ENCODE results near the gene ZNF827.

Gene ZNF827

DNA sequence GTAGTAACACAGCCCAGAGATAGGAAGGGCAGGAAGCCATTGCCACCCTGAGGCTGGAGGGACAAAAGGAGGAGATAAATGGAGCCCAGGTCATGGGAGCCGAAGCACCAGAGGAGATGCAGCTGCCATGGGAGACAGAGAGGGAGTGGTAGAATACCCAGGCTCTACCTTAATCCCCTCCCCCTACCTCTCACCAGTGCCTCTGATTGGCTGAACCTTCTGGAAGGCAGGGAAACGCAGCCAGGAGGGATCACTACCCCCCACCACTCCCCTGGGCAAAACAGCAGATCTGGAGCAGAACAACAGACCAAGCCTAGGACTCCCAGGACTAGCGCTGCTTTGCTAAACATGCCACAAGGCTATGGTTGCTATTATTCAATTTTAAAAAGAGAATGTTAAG is 114.2 kb downstream of the ZNF827 start:
- H3K27me3 Mint-ChIP-seq: no peaks in the 10 kb centered on the region
- peaks cover 93% of the 10 kb centered on the region for H3K36me3 Mint-ChIP-seq (ENCODE audit: low read depth)
- no peak overlapping the region for H3K27ac Mint-ChIP-seq
- no peak overlapping the region for H3K4me3 Mint-ChIP-seq
- H3K4me1 Mint-ChIP-seq (ENCODE audit: low read depth): peaks cover 40% of the 10 kb centered on the region
- H3K9me3 Mint-ChIP-seq: no peaks in the 10 kb centered on the region
- no peak for DNase-seq

DNA sequence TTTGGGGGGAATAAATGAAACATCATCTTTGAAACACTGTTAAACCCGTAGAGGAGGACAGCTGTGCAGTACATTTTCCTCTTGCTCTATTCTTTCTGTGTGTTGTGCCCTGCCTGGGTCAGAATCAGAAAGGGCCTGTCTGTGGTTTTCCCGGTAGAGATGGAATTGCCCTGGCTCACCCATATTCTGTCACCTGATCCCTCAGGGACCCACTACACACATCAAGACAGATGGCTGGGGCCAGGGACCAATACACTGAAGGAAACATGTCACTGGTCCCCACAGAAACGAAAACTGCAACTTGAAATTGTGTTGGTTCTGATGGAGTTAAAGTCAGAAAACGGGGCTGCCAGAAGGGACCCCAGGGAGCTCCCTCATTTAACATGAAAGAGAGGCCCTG is 114.9 kb downstream of the ZNF827 start:
- no peak for DNase-seq
- Mint-ChIP-seq H3K9me3 (no peaks in the 10 kb centered on the region), H3K4me1 (ENCODE audit: low read depth) (peaks cover 33% of the 10 kb centered on the region), H3K4me3 (no peak overlapping the region), H3K27ac (peak overlapping the region; percentile 16), H3K36me3 (ENCODE audit: low read depth) (peaks cover 96% of the 10 kb centered on the region), H3K27me3 (no peaks in the 10 kb centered on the region)

DNA sequence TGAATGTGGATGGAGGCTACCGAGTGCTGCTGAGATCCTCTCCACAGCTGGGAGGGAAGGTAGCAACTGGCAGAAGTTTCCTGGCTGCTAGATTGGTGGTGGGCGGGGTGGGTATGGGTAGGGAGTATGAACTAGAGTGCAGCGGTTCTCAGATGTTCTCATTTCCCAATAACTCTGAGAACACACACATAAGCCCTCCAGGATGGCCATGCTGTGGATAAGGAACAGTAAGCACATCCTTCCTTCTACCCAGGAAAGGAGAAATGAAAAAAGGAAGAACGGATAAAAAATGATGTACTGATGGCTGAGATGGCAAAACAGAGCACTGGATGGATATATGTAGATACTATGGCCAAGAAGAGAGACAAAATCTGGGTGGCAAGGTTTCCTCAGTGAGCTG is 116.0 kb downstream of the ZNF827 start:
- no peak overlapping the region for H3K4me3 Mint-ChIP-seq
- H3K4me1 Mint-ChIP-seq (ENCODE audit: low read depth): peaks cover 21% of the 10 kb centered on the region
- no peak for DNase-seq
- H3K36me3 Mint-ChIP-seq (ENCODE audit: low read depth): peaks cover 95% of the 10 kb centered on the region
- no peak overlapping the region for H3K27ac Mint-ChIP-seq
- no peaks in the 10 kb centered on the region for H3K27me3 Mint-ChIP-seq
- H3K9me3 Mint-ChIP-seq: no peaks in the 10 kb centered on the region

- no peak overlapping the region for H3K27ac Mint-ChIP-seq
- no peaks in the 10 kb centered on the region for H3K27me3 Mint-ChIP-seq
- no peak for DNase-seq
- H3K36me3 Mint-ChIP-seq (ENCODE audit: low read depth): peaks cover 95% of the 10 kb centered on the region
- no peak overlapping the region for H3K4me3 Mint-ChIP-seq
- H3K9me3 Mint-ChIP-seq: no peaks in the 10 kb centered on the region
- H3K4me1 Mint-ChIP-seq (ENCODE audit: low read depth): peaks cover 21% of the 10 kb centered on the region
These were observed 116.4 kb downstream of the ZNF827 start for GRCh38 chr4:145822181-145822580.

DNA sequence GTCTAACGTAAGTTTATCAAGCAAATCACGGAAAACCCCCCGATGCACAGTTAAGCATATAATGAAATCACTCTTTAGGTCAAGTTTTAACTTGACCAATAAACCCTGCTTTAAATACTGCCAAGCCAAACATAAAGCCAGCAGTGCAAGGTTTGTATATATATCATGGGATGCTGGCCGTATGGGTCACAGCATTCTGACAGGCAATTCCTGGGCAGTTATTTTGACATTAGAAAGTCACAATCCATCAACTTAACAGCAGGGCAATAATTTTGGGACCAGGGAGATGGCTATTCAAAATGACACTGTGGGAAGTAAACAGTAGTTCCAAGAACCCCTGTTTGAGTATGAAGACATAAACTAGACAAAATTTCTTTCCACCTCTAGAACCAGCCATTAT is 116.9 kb downstream of the ZNF827 start:
- DNase-seq: no peak
- Mint-ChIP-seq H3K27me3 (no peaks in the 10 kb centered on the region), H3K27ac (no peak overlapping the region), H3K36me3 (ENCODE audit: low read depth) (peaks cover 95% of the 10 kb centered on the region), H3K9me3 (no peaks in the 10 kb centered on the region), H3K4me1 (ENCODE audit: low read depth) (peaks cover 22% of the 10 kb centered on the region), H3K4me3 (no peak overlapping the region)

- no peaks in the 10 kb centered on the region for H3K27me3 Mint-ChIP-seq
- H3K27ac Mint-ChIP-seq: peak overlapping the region; percentile 55
- H3K36me3 Mint-ChIP-seq (ENCODE audit: low read depth): peaks cover 98% of the 10 kb centered on the region
- no peaks in the 10 kb centered on the region for H3K9me3 Mint-ChIP-seq
- peaks cover 34% of the 10 kb centered on the region for H3K4me1 Mint-ChIP-seq (ENCODE audit: low read depth)
- no peak for DNase-seq
- H3K4me3 Mint-ChIP-seq: no peak overlapping the region
These were observed 118.2 kb downstream of the ZNF827 start for GRCh38 chr4:145820407-145820806.

DNA sequence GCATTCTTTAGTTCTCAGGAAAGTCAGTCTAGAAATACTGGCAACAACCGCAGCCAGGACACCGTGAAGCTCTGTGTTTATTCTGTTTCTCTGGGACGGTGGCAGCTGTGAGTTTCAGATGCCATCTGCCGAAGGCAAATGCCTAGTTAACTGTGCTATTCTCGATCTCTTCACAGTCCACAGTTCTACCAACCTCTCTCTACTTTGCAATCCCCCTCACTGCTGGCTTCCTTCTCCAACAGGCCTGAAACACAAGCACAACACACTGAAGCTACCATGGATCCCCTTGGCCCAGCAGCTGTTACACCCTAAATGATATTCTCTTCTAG is 118.8 kb downstream of the ZNF827 start:
- no peak overlapping the region for H3K27ac Mint-ChIP-seq
- peaks cover 40% of the 10 kb centered on the region for H3K4me1 Mint-ChIP-seq (ENCODE audit: low read depth)
- peaks cover 98% of the 10 kb centered on the region for H3K36me3 Mint-ChIP-seq (ENCODE audit: low read depth)
- no peak for DNase-seq
- no peaks in the 10 kb centered on the region for H3K9me3 Mint-ChIP-seq
- H3K4me3 Mint-ChIP-seq: no peak overlapping the region
- no peaks in the 10 kb centered on the region for H3K27me3 Mint-ChIP-seq

GRCh38 chr4:145819101-145819852 is 119.3 kb downstream of the ZNF827 start:
- no peak for DNase-seq
- no peak overlapping the region for H3K4me3 Mint-ChIP-seq
- peaks cover 43% of the 10 kb centered on the region for H3K4me1 Mint-ChIP-seq (ENCODE audit: low read depth)
- no peaks in the 10 kb centered on the region for H3K27me3 Mint-ChIP-seq
- no peak overlapping the region for H3K27ac Mint-ChIP-seq
- H3K36me3 Mint-ChIP-seq (ENCODE audit: low read depth): peaks cover 99% of the 10 kb centered on the region
- H3K9me3 Mint-ChIP-seq: no peaks in the 10 kb centered on the region

DNA sequence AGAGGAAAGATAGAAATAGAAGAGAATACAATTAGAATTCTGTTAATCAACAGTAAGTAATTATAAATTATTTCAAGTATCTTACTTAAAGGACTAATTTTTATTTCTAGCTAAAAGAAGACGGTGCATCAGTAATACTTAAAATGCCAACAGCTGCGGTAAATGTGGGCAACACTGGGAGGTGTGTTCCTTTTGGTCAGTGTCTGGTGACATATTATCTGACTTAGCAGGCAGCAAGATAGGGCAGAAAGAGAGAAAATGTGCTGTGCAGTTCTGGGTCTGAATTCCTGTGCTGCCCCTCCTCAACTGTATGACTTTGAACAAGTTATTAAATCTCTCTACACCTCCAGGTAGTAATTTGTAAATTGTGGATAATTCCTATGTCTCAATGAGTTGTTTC is 120.6 kb downstream of the ZNF827 start:
- H3K36me3 Mint-ChIP-seq (ENCODE audit: low read depth): peaks cover 99% of the 10 kb centered on the region

GRCh38 chr4:145816091-145816490 is 122.5 kb downstream of the ZNF827 start:
- Mint-ChIP-seq H3K27ac (peak overlapping the region; percentile 88), H3K4me3 (no peak overlapping the region), H3K36me3 (ENCODE audit: low read depth) (peaks cover 97% of the 10 kb centered on the region), H3K9me3 (peaks cover 3% of the 10 kb centered on the region), H3K4me1 (ENCODE audit: low read depth) (peaks cover 40% of the 10 kb centered on the region), H3K27me3 (no peaks in the 10 kb centered on the region)
- no peak for DNase-seq

More for the DNA sequence above, 120.6 kb downstream of the ZNF827 start:
- H3K9me3 Mint-ChIP-seq: no peaks in the 10 kb centered on the region
- no peak for DNase-seq
- H3K27ac Mint-ChIP-seq: no peak overlapping the region
- H3K4me3 Mint-ChIP-seq: no peak overlapping the region
- H3K4me1 Mint-ChIP-seq (ENCODE audit: low read depth): peaks cover 44% of the 10 kb centered on the region
- no peaks in the 10 kb centered on the region for H3K27me3 Mint-ChIP-seq

DNA sequence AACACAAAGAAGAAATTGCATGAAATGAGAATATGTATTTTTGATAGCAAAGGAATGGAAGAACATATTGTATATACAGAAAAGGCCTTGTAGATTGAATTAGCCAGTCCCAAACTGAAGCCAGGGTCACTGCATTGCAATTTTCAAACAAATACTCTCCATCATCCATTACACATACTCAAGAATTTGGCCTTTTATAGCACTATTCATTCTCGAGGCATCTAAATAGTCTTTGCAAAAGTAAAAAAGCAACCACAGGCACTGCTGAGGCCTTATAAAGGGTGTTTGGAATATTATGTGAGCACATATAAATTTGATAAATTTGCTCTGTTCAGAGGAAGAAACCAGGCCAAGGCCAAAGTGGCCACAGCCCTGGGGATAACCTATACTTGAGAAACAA is 123.0 kb downstream of the ZNF827 start:
- Mint-ChIP-seq H3K4me3 (no peak overlapping the region), H3K4me1 (ENCODE audit: low read depth) (peaks cover 42% of the 10 kb centered on the region), H3K27me3 (no peaks in the 10 kb centered on the region), H3K36me3 (ENCODE audit: low read depth) (peaks cover 97% of the 10 kb centered on the region), H3K9me3 (peaks cover 4% of the 10 kb centered on the region), H3K27ac (peak overlapping the region; percentile 88)
- no peak for DNase-seq

DNA sequence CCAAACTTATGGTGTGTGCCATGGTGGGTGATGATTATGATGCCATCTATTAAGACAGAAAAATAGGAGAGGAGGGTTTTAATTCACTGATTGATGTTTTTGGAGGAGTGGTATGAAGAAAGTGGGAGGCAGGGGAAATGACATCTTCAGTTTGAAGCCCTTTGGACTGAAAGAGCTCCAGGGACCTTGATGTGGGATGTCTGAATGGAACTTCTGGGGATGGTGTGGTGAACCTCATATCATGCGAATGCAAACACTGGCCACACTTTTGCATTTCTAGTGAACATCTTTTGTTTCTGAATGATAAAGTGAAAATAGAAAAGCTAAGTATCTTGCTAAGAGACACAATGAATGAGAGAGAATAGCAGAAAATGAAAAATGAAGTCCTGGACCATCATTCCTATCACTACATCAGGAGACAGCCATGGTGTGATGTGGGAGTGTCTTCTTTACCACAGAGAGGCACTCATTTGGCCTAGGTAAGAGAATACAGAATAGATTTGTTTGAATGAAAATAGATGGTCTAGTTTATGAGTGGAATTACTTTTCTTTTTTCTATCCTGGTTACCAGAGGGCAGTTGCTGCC is 123.5 kb downstream of the ZNF827 start:
- H3K4me3 Mint-ChIP-seq: no peak overlapping the region
- H3K27me3 Mint-ChIP-seq: no peaks in the 10 kb centered on the region
- peaks cover 8% of the 10 kb centered on the region for H3K9me3 Mint-ChIP-seq
- DNase-seq: no peak
- H3K27ac Mint-ChIP-seq: peak overlapping the region; percentile 88
- peaks cover 97% of the 10 kb centered on the region for H3K36me3 Mint-ChIP-seq (ENCODE audit: low read depth)
- H3K4me1 Mint-ChIP-seq (ENCODE audit: low read depth): peaks cover 46% of the 10 kb centered on the region

DNA sequence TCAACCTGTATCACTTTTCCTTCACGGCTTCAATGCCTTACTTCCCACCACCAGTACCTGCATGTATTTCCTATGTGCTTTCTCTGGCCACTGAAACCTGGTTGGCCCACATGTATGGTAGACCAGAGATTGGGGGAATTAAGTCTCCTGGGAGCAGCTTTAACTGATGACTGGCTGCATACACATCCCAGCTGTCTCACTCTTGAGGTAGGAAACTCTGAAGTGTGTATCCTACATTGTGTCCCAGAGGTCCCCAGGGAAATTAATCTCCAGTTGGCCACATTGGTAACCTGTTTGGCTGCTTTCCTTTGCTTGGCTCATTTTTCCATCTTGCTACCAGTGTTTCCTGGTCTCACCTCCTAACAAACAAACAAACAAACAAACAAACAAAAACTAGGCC is 124.4 kb downstream of the ZNF827 start:
- Mint-ChIP-seq H3K36me3 (ENCODE audit: low read depth) (peaks cover 97% of the 10 kb centered on the region), H3K4me3 (no peak overlapping the region), H3K9me3 (peaks cover 10% of the 10 kb centered on the region), H3K4me1 (ENCODE audit: low read depth) (peaks cover 54% of the 10 kb centered on the region), H3K27ac (peak overlapping the region; percentile 12), H3K27me3 (no peaks in the 10 kb centered on the region)
- DNase-seq: no peak

DNA sequence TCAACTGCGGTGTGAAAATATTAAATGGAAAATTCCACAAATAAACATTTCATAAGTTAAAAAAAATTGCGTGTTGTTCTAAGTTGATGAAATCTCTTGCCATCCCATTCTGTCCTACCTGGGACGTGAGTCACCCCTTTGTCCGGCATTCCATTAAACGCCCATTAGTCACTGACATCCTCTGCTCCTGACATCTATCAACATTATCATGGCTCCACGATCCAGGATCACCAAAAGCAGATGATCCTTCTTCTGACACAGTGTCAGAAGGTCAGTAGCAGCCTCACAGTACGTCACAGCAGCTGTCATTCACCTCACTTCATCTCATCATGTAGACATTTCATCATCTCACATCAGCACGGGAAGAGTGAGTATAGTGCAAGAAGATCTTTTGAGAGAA is 125.7 kb downstream of the ZNF827 start:
- Mint-ChIP-seq H3K27ac (no peak overlapping the region), H3K4me1 (ENCODE audit: low read depth) (peaks cover 67% of the 10 kb centered on the region), H3K4me3 (no peak overlapping the region), H3K36me3 (ENCODE audit: low read depth) (peaks cover 91% of the 10 kb centered on the region), H3K27me3 (no peaks in the 10 kb centered on the region), H3K9me3 (peaks cover 10% of the 10 kb centered on the region)
- no peak for DNase-seq

DNA sequence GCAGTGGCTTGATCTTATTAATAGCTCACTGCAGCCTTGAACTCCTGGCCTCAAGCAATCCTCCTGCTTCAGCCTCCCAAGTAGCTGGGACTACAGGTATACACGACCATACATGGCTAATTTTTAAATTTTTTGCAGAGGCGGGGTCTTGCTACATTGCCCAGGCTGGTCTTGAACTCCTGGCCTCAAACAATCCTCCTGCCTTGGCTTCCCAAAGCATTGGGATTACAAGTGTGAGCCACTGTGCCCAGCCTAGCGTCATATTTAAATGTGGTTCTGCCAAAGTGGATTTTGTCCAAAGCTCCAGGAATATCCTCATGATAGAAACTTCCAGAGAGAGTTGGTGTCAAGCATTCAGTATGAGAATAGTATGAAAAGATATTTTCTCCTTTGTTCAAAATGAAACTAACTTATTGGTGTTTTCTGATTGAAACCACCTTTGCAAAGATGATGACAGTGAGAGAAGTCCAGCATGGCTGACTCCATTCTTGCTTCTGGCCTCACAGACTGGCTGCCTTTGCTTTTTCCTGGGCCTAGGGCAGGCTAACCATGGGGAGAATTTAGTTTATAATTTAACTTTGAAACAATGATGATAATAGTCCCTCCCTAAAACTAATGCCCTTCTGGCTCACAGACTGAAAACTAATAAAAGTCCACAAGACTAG is 129.6 kb downstream of the ZNF827 start:
- peaks cover 16% of the 10 kb centered on the region for H3K9me3 Mint-ChIP-seq
- no peaks in the 10 kb centered on the region for H3K27me3 Mint-ChIP-seq
- H3K27ac Mint-ChIP-seq: peak overlapping the region; percentile 98
- H3K36me3 Mint-ChIP-seq (ENCODE audit: low read depth): peaks cover 85% of the 10 kb centered on the region
- DNase-seq: peak; percentile 46
- peak overlapping the region; percentile 59 for H3K4me3 Mint-ChIP-seq
- H3K4me1 Mint-ChIP-seq (ENCODE audit: low read depth): peaks cover 72% of the 10 kb centered on the region
